A549 (cell line): ENCODE results near the gene NPIPB8. TPM values are rescaled to one million over a fixed set of nuclear protein-coding genes. Genes with fewer than 3 reads are reported as not detected.
"Not testable (repeated sequence)": the region's sequence is repeated elsewhere in the genome, so short reads cannot be mapped to it uniquely, and the experiment has no call there.

Experiments
- ATAC-seq, 2 experiments: fragments of 200-7000 bp in 1 of 2; fragments of >200 bp in 1 of 2; cut with Nextera tagmentation in 1 of 2; cut with Tn5 transposase in 1 of 2; 3 replicates each; pipeline versions ENCODE4 v1.8.0 to v1.9.1; 2018 to 2020; ENCODE audit warnings: mild to moderate bottlenecking in 1 of 2, moderate library complexity in 1 of 2
- CTCF ChIA-PET: fragments of 300-600 bp; sonication (Branson Sonifier 250); formaldehyde crosslinking; extraction: SDS; loops from one replicate; lab custom pipeline; 2021; ENCODE audit warnings: antibody characterized with exemption, inconsistent platforms; lab: Yijun Ruan, JAX
- POLR2A ChIA-PET: fragments of 350-600 bp; formaldehyde crosslinking; extraction: SDS; loops from one replicate; lab custom pipeline; 2021; ENCODE audit warnings: antibody characterized with exemption, inconsistent platforms; lab: Yijun Ruan, JAX
- DNase-seq, 2 experiments: peaks; one replicate each; pipeline versions ENCODE4 v3.0.0 to v3.0.0-alpha.2; 2011 to 2016; ENCODE audit warnings: low read depth in 1 of 2, low spot score in 1 of 2
- FAIRE-seq: peaks from 2 replicates; lab custom pipeline; 2011; peaks lifted over from hg19 to GRCh38; lab: Jason Lieb, UNC
- H3K27ac ChIP-seq, 2 experiments: fragments of >200 bp; sonication (Bioruptor Twin); formaldehyde crosslinking; 3 replicates each; pipeline ENCODE4 v1.5.1; 2016 to 2017
- H3K4me1 ChIP-seq: fragments of >200 bp; sonication (Bioruptor Twin); formaldehyde crosslinking; 3 replicates; pipeline ENCODE4 v1.6.1; 2016
- H3K4me2 ChIP-seq: fragments of >200 bp; sonication (Bioruptor Twin); formaldehyde crosslinking; 3 replicates; pipeline ENCODE4 v1.6.1; 2016
- H3K4me3 ChIP-seq: fragments of >200 bp; sonication (Bioruptor Twin); formaldehyde crosslinking; 3 replicates; pipeline ENCODE4 v1.5.1; 2016
- H3K9me3 ChIP-seq: fragments of >200 bp; sonication (Bioruptor Twin); formaldehyde crosslinking; 3 replicates; pipeline ENCODE4 v1.6.1; 2016
- CBX2 ChIP-seq: fragments of 200-600 bp; sonication (generic); IDR thresholded peaks from 2 replicates; pipeline ENCODE4 v1.6.1; 2016; ENCODE audit warnings: low read depth, mild to moderate bottlenecking, borderline replicate concordance
- CBX8 ChIP-seq: fragments of 200-600 bp; sonication (generic); IDR thresholded peaks from 2 replicates; pipeline ENCODE4 v1.6.1; 2016
- CHD2 ChIP-seq: fragments of 150-350 bp; IDR thresholded peaks from 2 replicates; pipeline ENCODE4 v1.6.1; 2014; ENCODE audit warnings: low read length; ENCODE audit not compliant: partially characterized antibody
- ESRRA ChIP-seq: fragments of 150-350 bp; IDR thresholded peaks from 2 replicates; pipeline ENCODE4 v1.6.1; 2014; ENCODE audit warnings: mild to moderate bottlenecking, low read length, borderline replicate concordance
- HOXA7 ChIP-seq: fragments of 250-450 bp; sonication (Bioruptor Pico); IDR thresholded peaks from 2 replicates; pipeline ENCODE4 v1.5.0; 2020; ENCODE audit warnings: mild to moderate bottlenecking, moderate library complexity
- MYC ChIP-seq: IDR thresholded peaks from 2 replicates; pipeline ENCODE4 v1.6.1; 2012; ENCODE audit warnings: mild to moderate bottlenecking, inconsistent platforms, low read length, improper control_type of control experiment, borderline replicate concordance
- RAD21 ChIP-seq, 2 experiments: fragments of >200 bp in 1 of 2; sonication (Bioruptor Twin) in 1 of 2; formaldehyde crosslinking in 1 of 2; IDR thresholded peaks in 1 of 2; conservative IDR thresholded peaks in 1 of 2; 2 replicates in 1 of 2; 3 replicates in 1 of 2; pipeline ENCODE4 v1.6.1; 2012 to 2018; ENCODE audit warnings: inconsistent platforms in 1 of 2
- SMC3 ChIP-seq: fragments of >200 bp; sonication (Bioruptor Twin); formaldehyde crosslinking; IDR thresholded peaks from 3 replicates; pipeline ENCODE4 v1.6.1; 2018; ENCODE audit warnings: inconsistent platforms
- SREBF2 ChIP-seq: fragments of 450-650 bp; IDR thresholded peaks from 2 replicates; pipeline ENCODE4 v1.6.1; 2014; ENCODE audit warnings: mild to moderate bottlenecking, moderate library complexity
- WGBS: methylation state at CpG from one replicate; pipeline ENCODE4 v1.1.6; 2017; ENCODE audit errors: missing lambda C conversion rate; 5-methylcytosine and 5-hydroxymethylcytosine counted together
- polyA plus RNA-seq, 4 experiments: library from polyadenylated mRNA; depleted of rRNA in 3 of 4; stranded (reverse); fragments of >200 nt; fragmentation: RNase III in 1 of 4; extraction: RNeasy Plus Mini Kit Qiagen cat#74134 plus additional on column Dnase treatment in 1 of 4; gene quantifications; 2 replicates in 3 of 4; 3 replicates in 1 of 4; pipeline ENCODE4 v1.2.3, GENCODE V29; 2011 to 2017
- TF ChIP-seq, protein P1 (sequence below): fragments of 450-650 bp; IDR thresholded peaks from 2 replicates; pipeline ENCODE4 v1.6.1; 2014; ENCODE audit warnings: antibody characterized with exemption
- TF ChIP-seq, protein P2 (sequence below): fragments of >200 bp; sonication (Bioruptor Twin); formaldehyde crosslinking; IDR thresholded peaks from 3 replicates; pipeline ENCODE4 v1.5.1; 2016
- TF ChIP-seq, protein P3 (sequence below): fragments of >200 bp; sonication (Bioruptor Twin); formaldehyde crosslinking; IDR thresholded peaks from 3 replicates; pipeline ENCODE4 v1.6.1; 2016
- TF ChIP-seq, protein P4 (sequence below): fragments of 200-600 bp; sonication (generic); IDR thresholded peaks from 2 replicates; pipeline ENCODE4 v1.6.1; 2016; ENCODE audit warnings: antibody characterized with exemption, mild to moderate bottlenecking, moderate library complexity

Gene NPIPB8
- polyA plus RNA-seq, 2 of the 4 experiments (the other 2 are of a cell fraction): 0.98 to 1.0 TPM

DNA sequence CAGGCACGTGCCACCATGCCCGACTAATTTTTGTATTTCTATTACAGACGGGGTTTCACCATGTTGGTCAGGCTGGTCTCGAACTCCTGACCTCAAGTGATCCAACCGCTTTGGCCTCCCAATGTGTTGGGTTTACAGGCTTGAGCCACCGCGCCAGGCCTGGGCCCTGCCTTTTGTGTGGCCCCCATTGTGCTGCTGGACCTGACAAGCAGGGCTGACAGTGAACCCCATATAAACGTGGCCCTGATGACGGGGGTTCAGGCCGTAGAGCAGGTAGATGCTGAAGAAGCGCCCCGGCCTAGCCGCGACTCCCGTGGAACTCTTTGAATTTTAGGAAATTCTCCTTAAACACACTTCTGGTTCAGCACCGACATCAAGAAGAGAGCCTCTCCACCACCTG lies 23.3 kb upstream of the NPIPB8 start:
- FAIRE-seq, H3K4me2 ChIP-seq, POLR2A ChIA-PET, DNase-seq, H3K27ac ChIP-seq, H3K4me3 ChIP-seq, H3K9me3 ChIP-seq, ATAC-seq, CTCF ChIA-PET, H3K4me1 ChIP-seq: not testable (repeated sequence)
- WGBS: 86% methylated on average over 16 of the region's 16 CpGs

DNA sequence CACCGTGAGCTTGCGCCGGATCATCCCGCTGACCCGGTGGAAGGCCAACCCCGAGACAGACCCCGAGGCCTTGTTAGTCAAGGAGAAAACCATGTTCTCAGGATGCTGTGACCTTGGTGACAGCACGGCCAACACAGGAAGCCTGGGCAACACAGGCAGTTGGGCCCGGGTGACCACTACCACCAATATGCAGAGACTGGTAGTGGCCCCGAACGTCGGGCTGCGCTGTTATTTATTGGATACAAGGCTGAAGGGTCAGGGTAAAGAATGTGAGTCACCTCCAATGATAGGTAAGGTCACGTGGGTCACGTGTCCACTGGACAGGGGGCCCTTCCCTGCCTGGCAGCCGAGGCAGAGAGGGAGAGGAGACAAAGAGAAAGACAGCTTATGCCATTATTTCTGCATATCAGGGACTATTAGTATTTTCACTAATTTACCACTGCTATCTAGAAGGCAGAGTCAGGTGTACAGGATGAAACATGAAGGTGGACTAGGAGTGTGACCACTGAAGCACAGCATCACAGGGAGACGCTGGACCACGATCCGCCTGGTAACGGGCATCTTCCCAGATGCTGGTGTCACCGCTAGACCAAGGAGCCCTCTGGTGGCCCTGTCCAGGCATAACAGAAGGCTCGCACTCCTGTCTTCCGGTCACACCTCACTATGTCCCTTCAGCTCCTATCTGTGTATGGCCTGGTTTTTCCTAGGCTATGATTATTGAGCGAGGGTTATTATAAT lies 22.2 kb upstream of the NPIPB8 start:
- CTCF ChIA-PET: interaction anchor here (0.6 to 2.2 kb wide), 19 partner anchors 8 to 421 kb away, joined by 3 to 12 read pairs (median 4); partner anchors contain the start of genes CLN3 and SULT1A2
- FAIRE-seq, POLR2A ChIA-PET, H3K4me2 ChIP-seq, H3K27ac ChIP-seq, H3K4me3 ChIP-seq, H3K4me1 ChIP-seq, H3K9me3 ChIP-seq: not testable (repeated sequence)
- WGBS: 35% methylated on average over 16 of the region's 24 CpGs
- ATAC-seq: peak; percentile 5 to 71; a peak in 3 of 6 replicates
- DNase-seq: peak in 1 of 2 experiments; percentile 58
- TF ChIP-seq RAD21 (conservative IDR thresholded peaks at IDR 0.05 in 1 of 2, IDR thresholded peaks at IDR 0.05 in 1 of 2) (peak; percentile 69 to 75), SMC3 (peak; percentile 60)
- TF ChIP-seq, protein P1, sequence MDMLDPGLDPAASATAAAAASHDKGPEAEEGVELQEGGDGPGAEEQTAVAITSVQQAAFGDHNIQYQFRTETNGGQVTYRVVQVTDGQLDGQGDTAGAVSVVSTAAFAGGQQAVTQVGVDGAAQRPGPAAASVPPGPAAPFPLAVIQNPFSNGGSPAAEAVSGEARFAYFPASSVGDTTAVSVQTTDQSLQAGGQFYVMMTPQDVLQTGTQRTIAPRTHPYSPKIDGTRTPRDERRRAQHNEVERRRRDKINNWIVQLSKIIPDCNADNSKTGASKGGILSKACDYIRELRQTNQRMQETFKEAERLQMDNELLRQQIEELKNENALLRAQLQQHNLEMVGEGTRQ: peak; percentile 30; the same call in 1 of the 2 replicates
- TF ChIP-seq, protein P2, sequence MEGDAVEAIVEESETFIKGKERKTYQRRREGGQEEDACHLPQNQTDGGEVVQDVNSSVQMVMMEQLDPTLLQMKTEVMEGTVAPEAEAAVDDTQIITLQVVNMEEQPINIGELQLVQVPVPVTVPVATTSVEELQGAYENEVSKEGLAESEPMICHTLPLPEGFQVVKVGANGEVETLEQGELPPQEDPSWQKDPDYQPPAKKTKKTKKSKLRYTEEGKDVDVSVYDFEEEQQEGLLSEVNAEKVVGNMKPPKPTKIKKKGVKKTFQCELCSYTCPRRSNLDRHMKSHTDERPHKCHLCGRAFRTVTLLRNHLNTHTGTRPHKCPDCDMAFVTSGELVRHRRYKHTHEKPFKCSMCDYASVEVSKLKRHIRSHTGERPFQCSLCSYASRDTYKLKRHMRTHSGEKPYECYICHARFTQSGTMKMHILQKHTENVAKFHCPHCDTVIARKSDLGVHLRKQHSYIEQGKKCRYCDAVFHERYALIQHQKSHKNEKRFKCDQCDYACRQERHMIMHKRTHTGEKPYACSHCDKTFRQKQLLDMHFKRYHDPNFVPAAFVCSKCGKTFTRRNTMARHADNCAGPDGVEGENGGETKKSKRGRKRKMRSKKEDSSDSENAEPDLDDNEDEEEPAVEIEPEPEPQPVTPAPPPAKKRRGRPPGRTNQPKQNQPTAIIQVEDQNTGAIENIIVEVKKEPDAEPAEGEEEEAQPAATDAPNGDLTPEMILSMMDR: peak; percentile 53
- TF ChIP-seq, all 56 proteins: peak for 4; not testable (repeated sequence) for 52

DNA sequence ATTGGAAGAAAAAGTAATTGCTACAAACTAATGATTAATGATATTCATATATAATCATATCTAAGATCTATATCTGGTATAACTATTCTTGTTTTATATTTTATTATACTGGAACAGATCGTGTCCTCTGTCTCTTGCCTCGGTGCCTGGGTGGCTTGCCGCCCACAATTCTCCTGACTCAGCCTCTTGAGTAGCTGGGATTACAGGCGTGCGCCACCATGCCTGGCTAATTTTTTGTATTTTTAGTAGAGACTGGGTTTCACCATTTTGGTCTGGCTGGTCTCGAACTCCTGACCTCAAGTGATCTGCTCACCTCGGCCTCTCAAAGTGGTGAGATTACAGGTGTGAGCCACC lies 21.7 kb upstream of the NPIPB8 start:
- H3K9me3 ChIP-seq, ATAC-seq, H3K4me1 ChIP-seq, FAIRE-seq, DNase-seq, H3K27ac ChIP-seq, H3K4me3 ChIP-seq, POLR2A ChIA-PET, H3K4me2 ChIP-seq: not testable (repeated sequence)
- 59% methylated on average over 7 of the region's 7 CpGs for WGBS
- CTCF ChIA-PET: interaction anchor here (0.6 to 2.2 kb wide), 20 partner anchors 9 to 341 kb away, joined by 3 to 12 read pairs (median 4); partner anchors contain the start of genes CLN3 and SULT1A2

DNA sequence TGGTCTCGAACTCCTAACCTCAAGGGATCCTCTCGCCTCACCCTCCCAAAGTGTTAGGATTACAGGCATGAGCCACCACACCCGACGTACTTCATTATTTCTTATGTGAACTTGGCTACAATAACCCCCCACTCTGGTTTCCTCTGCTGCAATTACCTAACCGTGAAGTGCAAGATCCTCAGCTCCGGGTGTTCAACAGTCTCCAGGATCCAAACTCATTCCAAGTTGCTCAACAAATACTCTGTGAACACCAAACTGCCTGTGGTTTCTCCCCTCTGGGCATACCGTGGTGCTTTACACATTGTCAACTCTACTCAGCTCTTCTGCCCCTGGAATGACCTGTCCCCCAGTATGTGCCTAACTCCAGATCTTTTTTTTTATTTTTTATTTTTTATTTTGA lies 21.2 kb upstream of the NPIPB8 start:
- Histone ChIP-seq H3K9me3 (no peaks in the 10 kb centered on the region), H3K4me3 (no peak overlapping the region), H3K4me2 (no peak overlapping the region), H3K4me1 (no peaks in the 10 kb centered on the region), H3K27ac (no peak overlapping the region)
- POLR2A ChIA-PET: no interaction called here
- CTCF ChIA-PET: interaction anchor here (0.6 to 2.2 kb wide), 19 partner anchors 9 to 342 kb away, joined by 3 to 12 read pairs (median 4); partner anchors contain the start of genes CLN3 and SULT1A2
- FAIRE-seq (no peak), ATAC-seq (no peak), DNase-seq (no peak)
- no peak for TF ChIP-seq CBX2
- TF ChIP-seq CHD2: no peak
- no peak for TF ChIP-seq HOXA7
- TF ChIP-seq MYC: no peak
- TF ChIP-seq, protein P3, sequence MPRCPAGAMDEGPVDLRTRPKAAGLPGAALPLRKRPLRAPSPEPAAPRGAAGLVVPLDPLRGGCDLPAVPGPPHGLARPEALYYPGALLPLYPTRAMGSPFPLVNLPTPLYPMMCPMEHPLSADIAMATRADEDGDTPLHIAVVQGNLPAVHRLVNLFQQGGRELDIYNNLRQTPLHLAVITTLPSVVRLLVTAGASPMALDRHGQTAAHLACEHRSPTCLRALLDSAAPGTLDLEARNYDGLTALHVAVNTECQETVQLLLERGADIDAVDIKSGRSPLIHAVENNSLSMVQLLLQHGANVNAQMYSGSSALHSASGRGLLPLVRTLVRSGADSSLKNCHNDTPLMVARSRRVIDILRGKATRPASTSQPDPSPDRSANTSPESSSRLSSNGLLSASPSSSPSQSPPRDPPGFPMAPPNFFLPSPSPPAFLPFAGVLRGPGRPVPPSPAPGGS: no peak
- TF ChIP-seq SMC3: no peak
- TF ChIP-seq, protein P1: no peak
- TF ChIP-seq CBX8: no peak
- no peak for TF ChIP-seq SREBF2
- TF ChIP-seq ESRRA: no peak
- TF ChIP-seq, protein P4, sequence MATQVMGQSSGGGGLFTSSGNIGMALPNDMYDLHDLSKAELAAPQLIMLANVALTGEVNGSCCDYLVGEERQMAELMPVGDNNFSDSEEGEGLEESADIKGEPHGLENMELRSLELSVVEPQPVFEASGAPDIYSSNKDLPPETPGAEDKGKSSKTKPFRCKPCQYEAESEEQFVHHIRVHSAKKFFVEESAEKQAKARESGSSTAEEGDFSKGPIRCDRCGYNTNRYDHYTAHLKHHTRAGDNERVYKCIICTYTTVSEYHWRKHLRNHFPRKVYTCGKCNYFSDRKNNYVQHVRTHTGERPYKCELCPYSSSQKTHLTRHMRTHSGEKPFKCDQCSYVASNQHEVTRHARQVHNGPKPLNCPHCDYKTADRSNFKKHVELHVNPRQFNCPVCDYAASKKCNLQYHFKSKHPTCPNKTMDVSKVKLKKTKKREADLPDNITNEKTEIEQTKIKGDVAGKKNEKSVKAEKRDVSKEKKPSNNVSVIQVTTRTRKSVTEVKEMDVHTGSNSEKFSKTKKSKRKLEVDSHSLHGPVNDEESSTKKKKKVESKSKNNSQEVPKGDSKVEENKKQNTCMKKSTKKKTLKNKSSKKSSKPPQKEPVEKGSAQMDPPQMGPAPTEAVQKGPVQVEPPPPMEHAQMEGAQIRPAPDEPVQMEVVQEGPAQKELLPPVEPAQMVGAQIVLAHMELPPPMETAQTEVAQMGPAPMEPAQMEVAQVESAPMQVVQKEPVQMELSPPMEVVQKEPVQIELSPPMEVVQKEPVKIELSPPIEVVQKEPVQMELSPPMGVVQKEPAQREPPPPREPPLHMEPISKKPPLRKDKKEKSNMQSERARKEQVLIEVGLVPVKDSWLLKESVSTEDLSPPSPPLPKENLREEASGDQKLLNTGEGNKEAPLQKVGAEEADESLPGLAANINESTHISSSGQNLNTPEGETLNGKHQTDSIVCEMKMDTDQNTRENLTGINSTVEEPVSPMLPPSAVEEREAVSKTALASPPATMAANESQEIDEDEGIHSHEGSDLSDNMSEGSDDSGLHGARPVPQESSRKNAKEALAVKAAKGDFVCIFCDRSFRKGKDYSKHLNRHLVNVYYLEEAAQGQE: no peak
- 71% methylated on average over 7 of the region's 7 CpGs for WGBS
